Astrocyte of the spinal cord (primary cell): Measurements from ENCODE around the gene YPEL4.

Source experiments
- DNase-seq: peaks from one replicate; pipeline ENCODE4 v3.0.0; 2011; ENCODE audit warnings: low read depth, low spot score
- H3K4me3 ChIP-seq: 2 replicates; pipeline ENCODE4 v1.5.1; 2011; ENCODE audit warnings: low read depth, mild to moderate bottlenecking, low read length, moderate library complexity
- CTCF ChIP-seq: IDR thresholded peaks from 2 replicates; pipeline ENCODE4 v1.5.1; 2012; ENCODE audit warnings: low read depth, mild to moderate bottlenecking, low read length, inconsistent platforms
- in situ Hi-C: cut with HindIII; loops from 2 replicates; pipeline ENCODE4 v1.10.0; 2017; ENCODE audit warnings: low sequenced_read_pairs

The YPEL4 gene

GRCh38 chr11:57675176-57675941 is 25.6 kb upstream of the YPEL4 start:
- no peak for DNase-seq
- in situ Hi-C loops: no loop called here
- no peak overlapping the region for H3K4me3 ChIP-seq
- no peak for TF ChIP-seq CTCF

- no peak for DNase-seq
- in situ Hi-C loops: no loop called here
These were observed 24.5 kb upstream of the YPEL4 start for GRCh38 chr11:57674251-57674650.

GRCh38 chr11:57668434-57668782 is 18.7 kb upstream of the YPEL4 start:
- H3K4me3 ChIP-seq: peak overlapping the region; percentile 95
- no peak for DNase-seq
- no peak for TF ChIP-seq CTCF
- in situ Hi-C loops: no loop called here

More at GRCh38 chr11:57674251-57674650, 24.5 kb upstream of the YPEL4 start:
- no peak for TF ChIP-seq CTCF
- no peak overlapping the region for H3K4me3 ChIP-seq

- in situ Hi-C loops: no loop called here
These were observed 18.2 kb upstream of the YPEL4 start, which contains the start of gene ZDHHC5 for GRCh38 chr11:57667736-57668433. Gene ZDHHC5, plus strand, starts transcription at chr11:57668114. Its CDS starts 4,977 bp downstream, at chr11:57673091.

GRCh38 chr11:57667117-57667735 is 17.5 kb upstream of the YPEL4 start:
- peak overlapping the region; percentile 95 for H3K4me3 ChIP-seq

More at GRCh38 chr11:57667736-57668433, 18.2 kb upstream of the YPEL4 start, which contains the start of gene ZDHHC5:
- TF ChIP-seq CTCF: peak; percentile 42
- peak within 1 kb of the TSS; percentile 95 for H3K4me3 ChIP-seq
- peak; percentile 100 for DNase-seq

More at GRCh38 chr11:57667117-57667735, 17.5 kb upstream of the YPEL4 start:
- TF ChIP-seq CTCF: no peak
- in situ Hi-C loops: no loop called here
- peak; percentile 99 for DNase-seq
